ENCODE measurements around the gene BATF.

- TF ChIP-seq, protein P1, sequence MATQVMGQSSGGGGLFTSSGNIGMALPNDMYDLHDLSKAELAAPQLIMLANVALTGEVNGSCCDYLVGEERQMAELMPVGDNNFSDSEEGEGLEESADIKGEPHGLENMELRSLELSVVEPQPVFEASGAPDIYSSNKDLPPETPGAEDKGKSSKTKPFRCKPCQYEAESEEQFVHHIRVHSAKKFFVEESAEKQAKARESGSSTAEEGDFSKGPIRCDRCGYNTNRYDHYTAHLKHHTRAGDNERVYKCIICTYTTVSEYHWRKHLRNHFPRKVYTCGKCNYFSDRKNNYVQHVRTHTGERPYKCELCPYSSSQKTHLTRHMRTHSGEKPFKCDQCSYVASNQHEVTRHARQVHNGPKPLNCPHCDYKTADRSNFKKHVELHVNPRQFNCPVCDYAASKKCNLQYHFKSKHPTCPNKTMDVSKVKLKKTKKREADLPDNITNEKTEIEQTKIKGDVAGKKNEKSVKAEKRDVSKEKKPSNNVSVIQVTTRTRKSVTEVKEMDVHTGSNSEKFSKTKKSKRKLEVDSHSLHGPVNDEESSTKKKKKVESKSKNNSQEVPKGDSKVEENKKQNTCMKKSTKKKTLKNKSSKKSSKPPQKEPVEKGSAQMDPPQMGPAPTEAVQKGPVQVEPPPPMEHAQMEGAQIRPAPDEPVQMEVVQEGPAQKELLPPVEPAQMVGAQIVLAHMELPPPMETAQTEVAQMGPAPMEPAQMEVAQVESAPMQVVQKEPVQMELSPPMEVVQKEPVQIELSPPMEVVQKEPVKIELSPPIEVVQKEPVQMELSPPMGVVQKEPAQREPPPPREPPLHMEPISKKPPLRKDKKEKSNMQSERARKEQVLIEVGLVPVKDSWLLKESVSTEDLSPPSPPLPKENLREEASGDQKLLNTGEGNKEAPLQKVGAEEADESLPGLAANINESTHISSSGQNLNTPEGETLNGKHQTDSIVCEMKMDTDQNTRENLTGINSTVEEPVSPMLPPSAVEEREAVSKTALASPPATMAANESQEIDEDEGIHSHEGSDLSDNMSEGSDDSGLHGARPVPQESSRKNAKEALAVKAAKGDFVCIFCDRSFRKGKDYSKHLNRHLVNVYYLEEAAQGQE (IDR thresholded peaks at IDR 0.05; ENCODE audit: insufficient replicate concordance, low read depth): no peak
- TF ChIP-seq, protein P2, sequence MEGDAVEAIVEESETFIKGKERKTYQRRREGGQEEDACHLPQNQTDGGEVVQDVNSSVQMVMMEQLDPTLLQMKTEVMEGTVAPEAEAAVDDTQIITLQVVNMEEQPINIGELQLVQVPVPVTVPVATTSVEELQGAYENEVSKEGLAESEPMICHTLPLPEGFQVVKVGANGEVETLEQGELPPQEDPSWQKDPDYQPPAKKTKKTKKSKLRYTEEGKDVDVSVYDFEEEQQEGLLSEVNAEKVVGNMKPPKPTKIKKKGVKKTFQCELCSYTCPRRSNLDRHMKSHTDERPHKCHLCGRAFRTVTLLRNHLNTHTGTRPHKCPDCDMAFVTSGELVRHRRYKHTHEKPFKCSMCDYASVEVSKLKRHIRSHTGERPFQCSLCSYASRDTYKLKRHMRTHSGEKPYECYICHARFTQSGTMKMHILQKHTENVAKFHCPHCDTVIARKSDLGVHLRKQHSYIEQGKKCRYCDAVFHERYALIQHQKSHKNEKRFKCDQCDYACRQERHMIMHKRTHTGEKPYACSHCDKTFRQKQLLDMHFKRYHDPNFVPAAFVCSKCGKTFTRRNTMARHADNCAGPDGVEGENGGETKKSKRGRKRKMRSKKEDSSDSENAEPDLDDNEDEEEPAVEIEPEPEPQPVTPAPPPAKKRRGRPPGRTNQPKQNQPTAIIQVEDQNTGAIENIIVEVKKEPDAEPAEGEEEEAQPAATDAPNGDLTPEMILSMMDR (IDR thresholded peaks at IDR 0.05; ENCODE audit: insufficient read depth, low read length): peak; percentile 41
- no peak for TF ChIP-seq GABPA (IDR thresholded peaks at IDR 0.05; ENCODE audit: low read depth)
These were observed 55.4 kb downstream of the BATF start for GRCh38 chr14:75577729-75578101.

Data from HL-60 (cell line).